ENCODE measurements around the gene CARMIL1. TPM values are rescaled to one million over a fixed set of nuclear protein-coding genes. Genes with fewer than 3 reads are reported as not detected.

The CARMIL1 gene
- total RNA-seq, 4 donors from 2014 or later = 11.8 to 23.2 (median 17.1) TPM

DNA sequence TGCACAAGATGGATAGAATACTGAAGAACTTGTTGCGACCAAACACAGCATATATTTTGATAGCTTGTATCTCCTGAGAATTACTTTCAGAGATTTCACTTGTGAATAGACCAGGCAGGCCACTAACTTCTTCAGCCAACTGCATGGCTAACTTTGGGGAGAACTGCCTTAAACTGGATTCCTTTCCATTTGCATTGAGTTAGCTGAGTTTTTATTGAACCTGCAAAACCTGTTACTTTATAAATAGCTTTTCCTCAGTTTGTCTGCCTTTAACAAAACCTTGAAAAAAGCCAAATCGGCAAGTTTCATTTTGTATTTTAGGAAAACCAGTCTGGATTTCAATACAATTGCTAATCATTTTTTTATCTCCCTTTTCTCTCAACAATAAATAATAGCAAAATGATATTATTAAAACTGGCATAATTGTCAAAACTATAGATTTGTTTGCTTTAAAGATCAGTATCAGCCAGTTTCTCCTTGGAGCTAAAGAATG is 300.3 kb downstream of the CARMIL1 start:
- intact Hi-C loops (cut with DNase I; ENCODE audit: low total_unique reads) = no loop called here
- Histone ChIP-seq H3K27ac (no peak overlapping the region), H3K4me1 (no peaks in the 10 kb centered on the region), H3K36me3 (no peaks in the 10 kb centered on the region), H3K27me3 (no peaks in the 10 kb centered on the region), H3K9me3 (no peaks in the 10 kb centered on the region), H3K4me3 (no peak overlapping the region)
- no peak for TF ChIP-seq POLR2A (IDR thresholded peaks at IDR 0.05)
- TF ChIP-seq, protein P1, sequence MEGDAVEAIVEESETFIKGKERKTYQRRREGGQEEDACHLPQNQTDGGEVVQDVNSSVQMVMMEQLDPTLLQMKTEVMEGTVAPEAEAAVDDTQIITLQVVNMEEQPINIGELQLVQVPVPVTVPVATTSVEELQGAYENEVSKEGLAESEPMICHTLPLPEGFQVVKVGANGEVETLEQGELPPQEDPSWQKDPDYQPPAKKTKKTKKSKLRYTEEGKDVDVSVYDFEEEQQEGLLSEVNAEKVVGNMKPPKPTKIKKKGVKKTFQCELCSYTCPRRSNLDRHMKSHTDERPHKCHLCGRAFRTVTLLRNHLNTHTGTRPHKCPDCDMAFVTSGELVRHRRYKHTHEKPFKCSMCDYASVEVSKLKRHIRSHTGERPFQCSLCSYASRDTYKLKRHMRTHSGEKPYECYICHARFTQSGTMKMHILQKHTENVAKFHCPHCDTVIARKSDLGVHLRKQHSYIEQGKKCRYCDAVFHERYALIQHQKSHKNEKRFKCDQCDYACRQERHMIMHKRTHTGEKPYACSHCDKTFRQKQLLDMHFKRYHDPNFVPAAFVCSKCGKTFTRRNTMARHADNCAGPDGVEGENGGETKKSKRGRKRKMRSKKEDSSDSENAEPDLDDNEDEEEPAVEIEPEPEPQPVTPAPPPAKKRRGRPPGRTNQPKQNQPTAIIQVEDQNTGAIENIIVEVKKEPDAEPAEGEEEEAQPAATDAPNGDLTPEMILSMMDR (IDR thresholded peaks at IDR 0.05) = no peak
- no peak for DNase-seq

DNA sequence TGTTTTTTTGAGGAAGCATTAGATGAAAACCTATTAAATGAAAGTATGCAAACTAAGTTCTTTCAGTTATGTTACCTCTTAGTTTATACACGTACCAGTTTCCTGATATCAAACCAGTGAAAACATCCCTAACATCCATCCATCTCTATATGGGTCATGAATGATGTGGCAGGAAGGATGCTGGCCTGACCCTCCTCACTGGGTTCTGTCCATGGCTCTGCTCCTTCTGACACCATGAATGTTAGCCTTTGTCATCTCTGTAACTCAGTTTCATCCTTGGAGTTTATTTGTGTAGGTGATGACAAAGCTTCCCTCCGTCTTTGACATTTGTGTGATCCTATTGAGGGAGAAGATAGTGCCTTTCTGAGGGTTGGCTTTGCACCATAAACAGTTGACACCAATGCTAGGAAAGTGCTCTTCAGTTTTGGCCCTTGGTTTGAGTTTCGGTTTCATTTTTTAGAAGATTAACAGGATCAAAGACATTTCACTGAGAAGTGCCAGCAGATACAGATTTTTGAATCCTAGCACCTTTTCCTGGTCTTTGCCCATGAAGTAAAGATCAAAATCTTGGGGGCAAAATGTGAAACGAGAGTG is 300.8 kb downstream of the CARMIL1 start:
- TF ChIP-seq POLR2A (IDR thresholded peaks at IDR 0.05) = no peak
- TF ChIP-seq, protein P1 (IDR thresholded peaks at IDR 0.05) = no peak
- H3K4me3 ChIP-seq = no peak overlapping the region
- H3K36me3 ChIP-seq = no peaks in the 10 kb centered on the region
- intact Hi-C loops (cut with DNase I; ENCODE audit: low total_unique reads) = no loop called here
- H3K4me1 ChIP-seq = no peaks in the 10 kb centered on the region
- no peak overlapping the region for H3K27ac ChIP-seq
- DNase-seq = no peak
- no peaks in the 10 kb centered on the region for H3K9me3 ChIP-seq
- no peaks in the 10 kb centered on the region for H3K27me3 ChIP-seq

GRCh38 chr6:25582101-25582500 is 302.9 kb downstream of the CARMIL1 start:
- intact Hi-C loops (cut with DNase I; ENCODE audit: low total_unique reads) = no loop called here
- Histone ChIP-seq H3K27me3 (no peaks in the 10 kb centered on the region), H3K27ac (no peak overlapping the region), H3K36me3 (no peaks in the 10 kb centered on the region), H3K4me3 (no peak overlapping the region), H3K4me1 (no peaks in the 10 kb centered on the region), H3K9me3 (no peaks in the 10 kb centered on the region)
- no peak for TF ChIP-seq POLR2A (IDR thresholded peaks at IDR 0.05)
- TF ChIP-seq, protein P1 (IDR thresholded peaks at IDR 0.05) = no peak
- DNase-seq = no peak

DNA sequence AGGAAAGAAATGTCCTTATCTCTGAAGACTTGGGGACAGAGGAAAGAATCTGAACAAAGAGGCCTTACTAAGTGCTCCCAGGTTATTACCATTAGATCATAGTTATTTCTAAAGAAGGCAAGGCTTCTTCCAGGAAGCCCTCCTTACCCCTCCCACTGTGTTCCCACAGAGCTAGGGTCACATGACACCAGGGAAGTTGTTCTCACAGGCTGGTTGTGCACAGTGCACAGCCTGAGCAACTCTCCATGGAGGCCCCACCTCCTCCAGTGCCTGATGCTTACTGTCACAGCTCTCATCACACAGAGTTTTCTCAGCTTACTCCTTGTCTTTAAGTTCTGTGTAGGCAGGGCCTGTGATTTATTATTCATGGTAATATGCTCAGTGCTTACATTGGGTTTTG is 303.9 kb downstream of the CARMIL1 start:
- H3K9me3 ChIP-seq = no peaks in the 10 kb centered on the region
- intact Hi-C loops (cut with DNase I; ENCODE audit: low total_unique reads) = no loop called here

DNA sequence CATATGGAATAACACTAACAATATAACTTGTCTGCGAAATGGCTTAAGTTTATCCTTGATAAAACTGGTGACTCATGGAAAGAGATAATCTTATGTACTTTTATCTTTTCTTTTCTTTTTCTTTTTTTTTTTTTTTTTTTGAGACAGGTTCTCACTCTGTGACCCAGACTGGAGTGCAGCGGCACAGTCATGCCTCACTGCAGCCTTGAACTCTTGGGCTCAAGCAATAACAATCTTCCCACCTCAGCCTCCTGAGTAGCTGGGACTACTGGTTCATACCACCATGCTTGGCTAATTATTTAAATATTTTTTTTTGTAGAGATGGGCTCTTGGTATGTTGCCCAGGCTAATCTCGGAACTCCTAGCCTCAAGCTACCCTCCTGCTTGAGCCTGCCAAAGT is 304.7 kb downstream of the CARMIL1 start:
- intact Hi-C loops (cut with DNase I; ENCODE audit: low total_unique reads) = no loop called here

More for the DNA sequence above, 303.9 kb downstream of the CARMIL1 start:
- DNase-seq = no peak
- no peaks in the 10 kb centered on the region for H3K4me1 ChIP-seq
- no peak overlapping the region for H3K4me3 ChIP-seq
- no peak for TF ChIP-seq POLR2A (IDR thresholded peaks at IDR 0.05)
- TF ChIP-seq, protein P1 (IDR thresholded peaks at IDR 0.05) = no peak
- H3K27me3 ChIP-seq = no peaks in the 10 kb centered on the region
- H3K27ac ChIP-seq = no peak overlapping the region
- no peaks in the 10 kb centered on the region for H3K36me3 ChIP-seq

More for the DNA sequence above, 304.7 kb downstream of the CARMIL1 start:
- no peak for TF ChIP-seq POLR2A (IDR thresholded peaks at IDR 0.05)
- TF ChIP-seq, protein P1 (IDR thresholded peaks at IDR 0.05) = no peak
- Histone ChIP-seq H3K4me3 (no peak overlapping the region), H3K27me3 (no peaks in the 10 kb centered on the region), H3K36me3 (no peaks in the 10 kb centered on the region), H3K27ac (no peak overlapping the region), H3K9me3 (no peaks in the 10 kb centered on the region), H3K4me1 (no peaks in the 10 kb centered on the region)
- no peak for DNase-seq
